ENCODE results near the gene KCTD18.

KCTD18 gene

DNA sequence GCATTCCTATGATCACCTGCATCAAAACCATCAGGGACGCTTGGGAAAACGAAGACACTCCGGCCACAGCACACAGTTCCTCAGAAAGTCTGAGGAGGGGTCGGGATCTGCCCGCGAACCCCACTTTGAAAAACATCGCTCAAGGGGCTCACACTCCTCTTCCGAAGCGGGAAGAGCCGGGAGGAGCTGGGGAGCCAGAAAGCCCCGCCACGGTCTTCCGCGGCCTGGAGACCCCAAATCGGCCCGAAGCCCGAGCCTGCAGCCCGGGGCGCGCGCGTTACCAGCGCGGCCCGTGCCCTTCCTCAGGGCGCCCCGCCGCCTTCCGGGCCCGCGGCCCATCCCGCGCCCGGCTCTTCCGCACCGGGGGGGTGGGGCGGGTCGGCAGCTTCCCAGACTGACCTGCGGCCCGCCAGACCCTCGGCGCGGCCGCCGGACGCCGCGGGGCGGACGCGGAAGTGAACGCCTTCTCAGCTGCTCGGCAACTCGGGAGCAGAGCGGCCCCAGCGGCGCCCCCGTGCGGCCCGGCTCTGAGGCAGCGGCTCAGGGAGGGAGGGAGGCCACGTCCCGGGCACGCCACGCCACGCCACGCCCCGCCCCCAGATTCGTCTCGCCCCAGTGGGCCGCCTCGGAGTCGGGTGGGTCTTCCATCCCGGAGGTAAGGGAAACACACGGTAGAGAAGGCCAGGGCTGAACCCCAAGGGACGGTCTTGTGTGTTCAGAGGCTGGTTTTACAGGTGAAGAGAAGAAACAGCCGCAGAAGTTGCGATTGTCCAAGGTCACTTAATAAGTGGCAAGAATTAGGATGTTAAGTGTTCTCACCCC is at the start of gene KCTD18:
Gene KCTD18, minus strand, starts transcription at position 457 of the 822 bp plus-strand sequence. CDS start 3,052 bp downstream, outside the sequence.
- peak; percentile 32 for DNase-seq (ENCODE audit: low read depth, low spot score)

- no peak for DNase-seq (ENCODE audit: low read depth, low spot score)
These were observed 30.9 kb upstream of the KCTD18 start for GRCh38 chr2:200540793-200541192.

DNA sequence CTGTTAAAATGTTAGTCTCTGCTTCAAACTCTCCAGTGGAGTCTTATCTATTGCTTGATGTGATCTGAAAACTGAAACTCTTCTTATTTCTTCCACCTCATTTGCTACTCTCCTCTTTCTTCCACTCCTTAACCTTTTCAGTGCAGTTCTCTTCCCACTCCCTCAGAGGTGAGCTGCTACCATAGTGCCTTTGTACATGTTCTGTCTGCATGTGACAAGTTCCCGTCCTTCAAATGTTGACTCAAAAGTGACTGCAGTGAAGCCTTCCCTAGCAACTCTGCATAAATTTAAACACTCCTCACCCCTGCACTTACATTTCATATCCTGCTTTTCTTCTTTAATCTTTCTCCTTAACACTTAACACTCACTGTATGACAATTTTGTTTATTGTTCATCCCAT is 28.3 kb upstream of the KCTD18 start:
- DNase-seq (ENCODE audit: low read depth, low spot score): no peak

DNA sequence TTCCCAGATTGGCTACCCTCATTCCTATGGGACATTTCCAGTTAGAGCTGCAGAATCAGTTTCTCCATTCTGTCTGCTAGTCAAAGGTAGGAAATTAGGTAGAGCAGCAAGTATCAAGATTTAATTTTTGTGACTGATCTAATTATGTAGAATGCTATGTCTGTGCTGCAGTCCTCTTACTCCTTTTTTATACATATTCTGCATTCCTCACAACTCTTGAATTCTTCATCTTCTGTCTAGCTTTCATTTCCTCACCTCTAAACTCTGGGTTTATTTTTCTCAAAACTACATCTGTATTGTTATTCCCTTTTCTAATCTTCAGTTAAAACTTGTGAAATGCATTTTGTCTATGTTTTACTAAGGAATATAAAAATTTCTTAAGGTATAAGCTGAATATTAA is 24.7 kb upstream of the KCTD18 start:
- no peak for DNase-seq (ENCODE audit: low read depth, low spot score)

GRCh38 chr2:200533754-200534153 is 23.9 kb upstream of the KCTD18 start:
- DNase-seq (ENCODE audit: low read depth, low spot score): no peak

- DNase-seq (ENCODE audit: low read depth, low spot score): no peak
These were observed 18.4 kb upstream of the KCTD18 start for GRCh38 chr2:200528228-200528627.

DNA sequence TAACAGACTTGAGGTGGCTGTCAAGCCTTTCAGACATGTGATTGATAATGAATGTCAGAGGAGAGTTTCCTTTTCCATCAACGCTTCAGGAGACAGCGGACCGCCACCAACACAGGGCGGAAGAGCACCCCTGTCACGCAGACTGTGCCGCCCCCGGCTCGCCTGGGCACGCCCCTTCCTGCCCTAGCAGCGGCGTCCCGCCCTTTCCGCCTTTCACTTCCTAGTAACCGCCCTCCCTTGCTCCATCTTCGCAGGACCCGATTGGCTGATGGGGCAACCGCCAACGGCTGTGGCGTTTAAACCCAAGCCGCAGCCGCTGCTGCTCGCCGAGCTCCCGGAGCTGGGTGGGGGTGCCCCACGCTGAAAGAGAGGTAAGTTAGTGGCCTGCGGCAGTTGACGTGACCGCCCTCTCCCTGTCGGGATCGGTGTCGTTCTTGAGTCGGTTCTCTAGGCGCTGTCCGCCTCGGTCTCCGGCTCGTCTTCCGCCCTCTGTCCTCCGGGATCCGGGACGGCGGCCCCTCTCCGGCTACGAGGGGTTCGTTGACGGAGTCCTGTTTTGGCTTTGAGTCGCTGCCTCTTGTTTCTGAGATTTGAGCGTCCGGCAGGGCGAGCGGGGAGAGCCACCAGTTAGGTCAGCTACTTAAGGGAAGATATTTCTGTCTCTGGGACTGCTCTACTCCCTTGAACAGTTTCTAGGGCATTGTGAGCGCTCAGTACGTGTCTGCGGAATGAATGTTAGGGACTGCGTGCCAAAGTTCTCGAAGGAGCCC is 16.2 kb upstream of the KCTD18 start, which contains the start of gene SGO2:
Gene SGO2, plus strand, starts transcription at position 326 of the 770 bp plus-strand sequence. CDS start 6,769 bp downstream, outside the sequence.
- DNase-seq (ENCODE audit: low read depth, low spot score): peak; percentile 63

DNA sequence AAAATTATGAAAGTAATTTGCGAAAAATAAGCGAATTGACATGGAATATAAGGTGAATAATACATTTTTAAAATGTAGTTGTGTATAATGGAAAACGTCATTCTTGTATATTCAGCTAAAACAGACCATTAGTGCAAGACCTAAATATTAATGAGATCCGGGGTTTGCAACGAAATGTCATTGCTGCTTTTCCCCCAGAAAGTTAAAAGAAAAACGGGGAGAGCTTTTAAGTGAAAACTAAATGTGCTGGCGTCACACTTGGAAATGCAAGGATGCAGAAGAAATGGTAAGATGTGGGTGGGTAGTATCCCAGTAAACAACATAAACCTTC is 15.6 kb upstream of the KCTD18 start:
- DNase-seq (ENCODE audit: low read depth, low spot score): no peak

- DNase-seq (ENCODE audit: low read depth, low spot score): no peak
These were observed 15.2 kb upstream of the KCTD18 start for GRCh38 chr2:200525066-200525465.

GRCh38 chr2:200523604-200524003 is 13.7 kb upstream of the KCTD18 start:
- no peak for DNase-seq (ENCODE audit: low read depth, low spot score)

DNA sequence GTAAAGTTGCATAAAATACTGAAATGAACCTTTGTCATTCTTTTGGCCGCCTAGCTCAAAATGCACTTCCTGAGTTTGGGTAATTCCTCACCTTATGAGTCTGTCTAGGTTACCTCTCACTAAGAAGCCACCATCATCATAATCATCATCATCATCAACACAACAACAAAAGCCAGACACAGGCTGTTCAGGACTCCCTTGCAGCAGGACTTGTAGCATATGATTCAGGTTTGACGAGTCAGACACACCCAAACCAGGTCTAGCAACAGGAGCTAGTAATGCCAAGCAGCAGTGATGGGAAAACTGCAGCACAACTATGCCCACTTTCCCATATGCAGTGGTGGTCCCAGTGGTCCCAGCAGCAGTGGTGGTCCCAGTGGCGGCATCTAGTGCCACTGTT is 13.3 kb upstream of the KCTD18 start:
- DNase-seq (ENCODE audit: low read depth, low spot score): no peak

GRCh38 chr2:200515155-200515554 is 5.3 kb upstream of the KCTD18 start:
- no peak for DNase-seq (ENCODE audit: low read depth, low spot score)

DNA sequence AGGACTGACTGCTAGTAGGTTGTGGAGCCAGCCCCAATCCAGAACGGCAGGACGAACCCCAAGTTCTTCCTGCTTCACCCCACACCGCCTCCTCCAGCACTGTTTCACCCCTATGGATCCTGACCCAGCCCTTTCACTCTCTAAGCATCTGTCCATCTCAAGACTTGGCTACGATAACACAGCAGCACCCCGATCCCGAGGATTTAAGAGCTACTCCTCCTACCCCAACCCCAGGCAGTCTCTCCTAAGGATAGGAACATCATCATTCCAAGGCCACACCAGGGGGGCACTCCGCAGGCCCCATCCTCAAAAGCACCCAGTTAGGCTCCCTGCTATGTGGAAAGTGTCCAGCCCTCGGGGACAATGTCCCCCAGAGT is 645 bp downstream of the KCTD18 start:
- DNase-seq (ENCODE audit: low read depth, low spot score): no peak

DNA sequence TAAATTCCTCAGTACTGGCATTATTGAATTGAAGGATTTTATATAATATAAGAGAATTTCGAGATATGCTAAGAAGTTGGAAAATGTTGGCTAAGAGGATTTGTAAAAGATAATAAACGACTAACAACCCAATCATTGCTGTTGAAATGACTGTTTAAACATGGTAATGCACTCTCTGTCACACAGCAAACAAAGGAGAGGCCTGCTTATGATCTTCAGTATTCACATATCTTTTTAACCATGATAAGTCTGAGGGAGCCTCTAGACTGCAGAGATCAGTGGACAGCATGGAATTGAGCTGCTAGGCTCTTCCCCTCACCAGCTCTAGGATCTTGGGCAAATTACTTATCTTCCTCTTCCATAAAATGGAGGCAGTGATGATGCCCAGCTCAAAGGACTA is 2.7 kb downstream of the KCTD18 start:
- DNase-seq (ENCODE audit: low read depth, low spot score): no peak

- DNase-seq (ENCODE audit: low read depth, low spot score): no peak
These were observed 3.2 kb downstream of the KCTD18 start for GRCh38 chr2:200506679-200507078.

GRCh38 chr2:200502196-200502595 is 7.7 kb downstream of the KCTD18 start:
- DNase-seq (ENCODE audit: low read depth, low spot score): no peak

DNA sequence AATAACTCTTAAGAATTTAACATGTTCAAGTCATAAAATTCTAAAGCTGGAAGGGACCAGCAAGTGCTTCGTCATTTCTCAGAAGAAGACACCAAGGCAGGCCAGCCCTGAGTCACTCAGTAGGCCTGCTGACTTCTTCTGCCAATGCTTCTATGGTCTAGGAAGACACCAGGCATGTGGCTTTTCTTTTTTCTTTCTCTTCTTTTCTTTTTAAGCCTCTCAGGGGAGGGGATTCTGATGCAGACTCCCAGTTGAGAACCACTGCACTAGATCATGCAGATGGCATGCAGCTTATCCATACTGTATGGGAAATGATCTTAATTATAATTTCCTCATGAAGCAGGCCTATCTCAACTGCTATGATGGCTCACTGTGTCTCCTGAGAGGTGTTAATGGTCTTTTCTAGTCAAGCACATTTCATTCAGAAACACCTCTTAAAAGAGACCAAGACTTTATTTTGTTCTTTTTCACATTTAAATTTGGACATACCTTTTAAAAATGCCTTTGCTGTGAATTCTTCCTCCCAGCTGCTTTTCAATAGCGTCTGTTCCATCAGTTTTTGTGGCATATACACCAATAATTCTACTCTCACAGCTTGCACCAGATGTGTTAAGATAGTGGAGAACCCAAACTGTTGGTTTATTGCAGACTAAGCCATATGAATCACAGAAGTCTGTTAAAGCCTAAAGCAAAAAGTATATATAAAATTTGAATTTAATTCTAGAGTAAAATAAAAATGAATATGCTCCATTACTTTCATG is 11.3 kb downstream of the KCTD18 start:
- no peak for DNase-seq (ENCODE audit: low read depth, low spot score)

DNA sequence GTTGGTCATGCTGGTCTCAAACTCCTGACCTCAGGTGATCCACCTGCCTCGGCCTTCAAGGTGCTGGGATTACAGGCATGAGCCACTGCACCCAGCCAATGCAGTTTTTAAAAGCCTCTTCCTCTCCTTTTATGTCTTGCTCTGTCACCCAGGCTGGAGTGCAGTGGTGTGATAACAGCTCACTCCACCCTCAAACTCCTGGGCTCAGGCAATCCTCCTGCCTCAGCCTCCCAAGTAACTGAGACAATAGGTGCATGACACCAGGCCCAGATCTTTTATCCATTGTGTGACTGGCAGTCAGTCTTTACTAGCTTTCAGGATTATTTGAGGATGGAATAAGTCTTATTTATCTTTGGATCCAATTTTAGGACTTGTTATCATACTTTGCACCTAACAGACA is 13.2 kb downstream of the KCTD18 start:
- no peak for DNase-seq (ENCODE audit: low read depth, low spot score)

DNA sequence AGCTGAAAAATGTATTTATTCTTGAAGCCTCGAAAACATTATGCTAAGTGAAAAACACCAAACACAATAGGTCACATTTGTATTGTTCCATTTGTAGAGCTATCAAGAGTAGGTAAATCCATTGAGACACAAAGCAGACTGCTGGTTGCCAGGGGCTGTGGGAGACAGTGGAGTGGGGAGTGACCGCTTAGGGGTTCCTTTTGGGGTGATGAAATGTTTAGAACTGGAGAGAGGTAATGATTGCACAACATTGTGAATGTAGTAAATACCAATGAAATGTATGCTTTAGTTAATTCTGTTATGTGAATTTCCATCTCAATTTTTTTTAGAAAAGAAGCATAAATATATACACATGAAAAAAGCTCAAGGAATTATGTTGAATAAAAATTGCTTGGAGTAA is 15.8 kb downstream of the KCTD18 start:
- DNase-seq (ENCODE audit: low read depth, low spot score): no peak

DNA sequence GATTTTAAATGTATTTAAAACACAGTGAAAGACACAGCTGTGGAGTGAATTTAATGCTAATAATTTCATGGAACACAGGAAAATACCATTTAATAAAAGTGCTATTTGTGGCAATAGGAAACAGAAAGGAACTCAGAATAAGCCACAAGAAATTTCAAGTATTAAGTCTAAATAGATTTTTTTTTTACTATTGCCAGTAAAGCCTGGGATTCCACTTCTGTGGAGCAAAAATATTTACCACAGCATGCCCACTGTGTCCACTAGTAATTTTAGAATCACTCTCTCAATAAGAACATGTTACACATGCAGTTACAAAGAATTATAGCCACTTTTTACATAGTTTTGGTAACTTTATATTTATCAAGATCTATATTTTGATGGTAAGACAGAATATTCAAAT is 17.2 kb downstream of the KCTD18 start:
- no peak for DNase-seq (ENCODE audit: low read depth, low spot score)

- DNase-seq (ENCODE audit: low read depth, low spot score): no peak
These were observed 19.9 kb downstream of the KCTD18 start for GRCh38 chr2:200490001-200490400.

DNA sequence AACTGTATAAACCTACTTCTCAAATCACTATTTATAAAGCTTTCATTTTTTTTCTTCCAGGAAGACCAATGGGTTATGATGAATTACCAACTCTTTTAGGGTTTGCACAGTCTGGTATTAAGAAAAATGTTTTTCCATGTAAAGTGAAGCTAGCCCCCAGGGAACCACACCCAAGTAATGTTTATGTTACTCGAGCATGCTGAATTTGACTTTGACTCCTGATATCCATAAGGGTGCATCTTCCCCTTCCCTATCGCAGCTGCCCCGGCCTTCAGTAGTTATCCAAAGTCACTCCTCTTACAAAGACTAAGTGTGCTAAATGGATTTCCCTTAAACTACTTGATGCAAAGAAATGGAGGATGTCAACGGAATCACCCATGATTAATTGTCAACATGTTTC is 21.7 kb downstream of the KCTD18 start:
- DNase-seq (ENCODE audit: low read depth, low spot score): no peak
